Loucy (cell line): Measurements from ENCODE around the gene FKBP5.
A peak's percentile ranks its signal among the peaks of the same experiment; 100 is the strongest.
"Not testable (repeated sequence)": the region's sequence is repeated elsewhere in the genome, so short reads cannot be mapped to it uniquely, and the experiment has no call there.

Source experiments
- H2AFZ ChIP-seq: fragments of 200-600 bp; sonication (generic); 2 replicates; pipeline ENCODE4 v1.6.0; 2016; ENCODE audit warnings: antibody characterized with exemption, mild to moderate bottlenecking, low read length, moderate library complexity
- H3F3A ChIP-seq: fragments of 200-600 bp; 2 replicates; pipeline ENCODE4 v1.6.0; 2016; ENCODE audit warnings: antibody characterized with exemption, low read depth, mild to moderate bottlenecking
- H3K27me3 ChIP-seq: fragments of 200-600 bp; sonication (generic); 2 replicates; pipeline ENCODE4 v1.6.1; 2014; ENCODE audit warnings: low read length, mild to moderate bottlenecking; ENCODE audit not compliant: insufficient read depth, poor library complexity, severe bottlenecking
- H3K36me3 ChIP-seq: fragments of 200-600 bp; sonication (generic); 2 replicates; pipeline ENCODE4 v1.6.1; 2016; ENCODE audit warnings: low read length; ENCODE audit not compliant: insufficient read depth
- H3K4me1 ChIP-seq: fragments of 200-600 bp; sonication (generic); 2 replicates; pipeline ENCODE4 v1.5.1; 2014; ENCODE audit warnings: low read length, mild to moderate bottlenecking; ENCODE audit not compliant: insufficient read depth, poor library complexity, severe bottlenecking
- H3K4me2 ChIP-seq: fragments of 200-600 bp; sonication (generic); 2 replicates; pipeline ENCODE4 v1.6.0; 2014; ENCODE audit warnings: antibody characterized with exemption, low read length, low read depth, mild to moderate bottlenecking; ENCODE audit not compliant: poor library complexity, severe bottlenecking
- H3K4me3 ChIP-seq: fragments of 200-600 bp; sonication (generic); 2 replicates; pipeline ENCODE4 v1.5.1; 2014; ENCODE audit warnings: low read length, mild to moderate bottlenecking, mixed read lengths; ENCODE audit not compliant: poor library complexity, severe bottlenecking
- H3K79me2 ChIP-seq: fragments of 200-600 bp; sonication (generic); 2 replicates; pipeline ENCODE4 v1.6.1; 2014; ENCODE audit warnings: low read length; ENCODE audit not compliant: insufficient read depth
- H3K9ac ChIP-seq: fragments of 200-600 bp; sonication (generic); 2 replicates; pipeline ENCODE4 v1.6.0; 2014; ENCODE audit warnings: mild to moderate bottlenecking, low read depth, low read length, moderate library complexity; ENCODE audit not compliant: poor library complexity, severe bottlenecking
- H3K9me2 ChIP-seq: fragments of 200-600 bp; sonication (generic); replicated peaks from 2 replicates; pipeline ENCODE4 v1.6.1; 2016; ENCODE audit warnings: low read depth, low read length, mixed read lengths
- H3K9me3 ChIP-seq: fragments of 200-600 bp; sonication (generic); 2 replicates; pipeline ENCODE4 v1.6.1; 2014; ENCODE audit warnings: mild to moderate bottlenecking, antibody characterized with exemption, low read length, low read depth; ENCODE audit not compliant: insufficient read depth
- H4K20me1 ChIP-seq: fragments of 200-600 bp; sonication (generic); 2 replicates; pipeline ENCODE4 v1.6.0; 2014; ENCODE audit warnings: antibody characterized with exemption, low read length, mild to moderate bottlenecking; ENCODE audit not compliant: insufficient read depth, poor library complexity, severe bottlenecking
- EZH2phosphoT487 ChIP-seq: fragments of 200-600 bp; IDR thresholded peaks from 2 replicates; pipeline ENCODE4 v1.6.1; 2018; ENCODE audit warnings: antibody characterized with exemption, mild to moderate bottlenecking, moderate library complexity, borderline replicate concordance
- TF ChIP-seq, protein P1 (sequence below): fragments of 200-600 bp; sonication (generic); conservative IDR thresholded peaks from 2 replicates; pipeline ENCODE4 v1.5.1; 2014; ENCODE audit warnings: mild to moderate bottlenecking, antibody characterized with exemption, low read length

Gene FKBP5

DNA sequence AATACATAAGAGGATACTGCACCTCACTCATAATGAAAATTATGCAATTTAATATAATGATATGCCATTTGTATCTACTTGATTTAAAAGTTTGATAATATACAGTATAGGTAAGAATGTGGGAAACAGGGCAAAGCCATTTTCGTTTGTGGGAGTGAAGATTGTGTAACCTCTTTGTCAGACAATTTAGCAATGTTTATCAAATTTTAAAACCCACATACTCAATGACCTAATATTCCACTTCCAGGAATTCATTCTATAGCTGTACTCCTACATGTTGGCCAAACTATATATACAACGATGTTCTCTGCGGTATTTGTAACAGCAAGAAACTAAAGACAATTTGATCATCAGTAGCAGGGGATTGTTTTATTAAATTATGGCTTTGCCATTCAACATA is 17.8 kb upstream of the FKBP5 start:
- no peaks in the 10 kb centered on the region for H3K9me3 ChIP-seq
- H3K4me3 ChIP-seq, result no peak overlapping the region
- H2AFZ ChIP-seq, result no peak overlapping the region
- H3K27me3 ChIP-seq, result no peaks in the 10 kb centered on the region
- no peaks in the 10 kb centered on the region for H3K36me3 ChIP-seq
- no peak overlapping the region for H3K4me2 ChIP-seq
- no peak overlapping the region for H3K9ac ChIP-seq
- TF ChIP-seq EZH2phosphoT487, result no peak
- TF ChIP-seq, protein P1, sequence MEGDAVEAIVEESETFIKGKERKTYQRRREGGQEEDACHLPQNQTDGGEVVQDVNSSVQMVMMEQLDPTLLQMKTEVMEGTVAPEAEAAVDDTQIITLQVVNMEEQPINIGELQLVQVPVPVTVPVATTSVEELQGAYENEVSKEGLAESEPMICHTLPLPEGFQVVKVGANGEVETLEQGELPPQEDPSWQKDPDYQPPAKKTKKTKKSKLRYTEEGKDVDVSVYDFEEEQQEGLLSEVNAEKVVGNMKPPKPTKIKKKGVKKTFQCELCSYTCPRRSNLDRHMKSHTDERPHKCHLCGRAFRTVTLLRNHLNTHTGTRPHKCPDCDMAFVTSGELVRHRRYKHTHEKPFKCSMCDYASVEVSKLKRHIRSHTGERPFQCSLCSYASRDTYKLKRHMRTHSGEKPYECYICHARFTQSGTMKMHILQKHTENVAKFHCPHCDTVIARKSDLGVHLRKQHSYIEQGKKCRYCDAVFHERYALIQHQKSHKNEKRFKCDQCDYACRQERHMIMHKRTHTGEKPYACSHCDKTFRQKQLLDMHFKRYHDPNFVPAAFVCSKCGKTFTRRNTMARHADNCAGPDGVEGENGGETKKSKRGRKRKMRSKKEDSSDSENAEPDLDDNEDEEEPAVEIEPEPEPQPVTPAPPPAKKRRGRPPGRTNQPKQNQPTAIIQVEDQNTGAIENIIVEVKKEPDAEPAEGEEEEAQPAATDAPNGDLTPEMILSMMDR, result no peak
- no peaks in the 10 kb centered on the region for H3K79me2 ChIP-seq
- no peaks in the 10 kb centered on the region for H3K9me2 ChIP-seq
- H4K20me1 ChIP-seq, result no peaks in the 10 kb centered on the region
- no peaks in the 10 kb centered on the region for H3F3A ChIP-seq
- H3K4me1 ChIP-seq, result peaks cover 7% of the 10 kb centered on the region

- TF ChIP-seq, protein P1, result no peak
- no peak for TF ChIP-seq EZH2phosphoT487
- H3K27me3 ChIP-seq, result no peaks in the 10 kb centered on the region
- H3K4me1 ChIP-seq, result peaks cover 7% of the 10 kb centered on the region
- no peak overlapping the region for H3K4me3 ChIP-seq
- no peaks in the 10 kb centered on the region for H3F3A ChIP-seq
- H3K79me2 ChIP-seq, result no peaks in the 10 kb centered on the region
- no peak overlapping the region for H3K9ac ChIP-seq
- H2AFZ ChIP-seq, result peak overlapping the region; percentile 84
- H4K20me1 ChIP-seq, result no peaks in the 10 kb centered on the region
- H3K9me3 ChIP-seq, result no peaks in the 10 kb centered on the region
- H3K9me2 ChIP-seq, result no peaks in the 10 kb centered on the region
- H3K4me2 ChIP-seq, result peak overlapping the region; percentile 32
- H3K36me3 ChIP-seq, result no peaks in the 10 kb centered on the region
Measured at GRCh38 chr6:35703554-35703953, 14.8 kb upstream of the FKBP5 start.

- Histone ChIP-seq H3K4me3 (no peak overlapping the region), H3K9me3 (no peaks in the 10 kb centered on the region), H3K79me2 (no peaks in the 10 kb centered on the region), H4K20me1 (no peaks in the 10 kb centered on the region), H3K36me3 (no peaks in the 10 kb centered on the region), H3K27me3 (no peaks in the 10 kb centered on the region), H3K4me2 (no peak overlapping the region), H2AFZ (no peak overlapping the region), H3K4me1 (peaks cover 3% of the 10 kb centered on the region), H3K9me2 (no peaks in the 10 kb centered on the region), H3F3A (no peaks in the 10 kb centered on the region), H3K9ac (no peak overlapping the region)
- TF ChIP-seq, protein P1, result no peak
- no peak for TF ChIP-seq EZH2phosphoT487
Measured at GRCh38 chr6:35698858-35699257, 10.1 kb upstream of the FKBP5 start.

- H3K9me2 ChIP-seq, H3K4me2 ChIP-seq, H3K4me3 ChIP-seq, H3K9ac ChIP-seq, H3K27me3 ChIP-seq, H4K20me1 ChIP-seq, H3K4me1 ChIP-seq, H3K36me3 ChIP-seq, H3K79me2 ChIP-seq, H2AFZ ChIP-seq, H3F3A ChIP-seq, H3K9me3 ChIP-seq: not testable (repeated sequence)
Measured at GRCh38 chr6:35698430-35698829, 9.7 kb upstream of the FKBP5 start.
